ENCODE results near the gene PSMD9. TPM values are rescaled to one million over a fixed set of nuclear protein-coding genes. Genes with fewer than 3 reads are reported as not detected.
"Not testable (repeated sequence)": the region's sequence is repeated elsewhere in the genome, so short reads cannot be mapped to it uniquely, and the experiment has no call there.

PSMD9 gene
- total RNA-seq, result 29.0 and 40.1 TPM in 2 replicates

DNA sequence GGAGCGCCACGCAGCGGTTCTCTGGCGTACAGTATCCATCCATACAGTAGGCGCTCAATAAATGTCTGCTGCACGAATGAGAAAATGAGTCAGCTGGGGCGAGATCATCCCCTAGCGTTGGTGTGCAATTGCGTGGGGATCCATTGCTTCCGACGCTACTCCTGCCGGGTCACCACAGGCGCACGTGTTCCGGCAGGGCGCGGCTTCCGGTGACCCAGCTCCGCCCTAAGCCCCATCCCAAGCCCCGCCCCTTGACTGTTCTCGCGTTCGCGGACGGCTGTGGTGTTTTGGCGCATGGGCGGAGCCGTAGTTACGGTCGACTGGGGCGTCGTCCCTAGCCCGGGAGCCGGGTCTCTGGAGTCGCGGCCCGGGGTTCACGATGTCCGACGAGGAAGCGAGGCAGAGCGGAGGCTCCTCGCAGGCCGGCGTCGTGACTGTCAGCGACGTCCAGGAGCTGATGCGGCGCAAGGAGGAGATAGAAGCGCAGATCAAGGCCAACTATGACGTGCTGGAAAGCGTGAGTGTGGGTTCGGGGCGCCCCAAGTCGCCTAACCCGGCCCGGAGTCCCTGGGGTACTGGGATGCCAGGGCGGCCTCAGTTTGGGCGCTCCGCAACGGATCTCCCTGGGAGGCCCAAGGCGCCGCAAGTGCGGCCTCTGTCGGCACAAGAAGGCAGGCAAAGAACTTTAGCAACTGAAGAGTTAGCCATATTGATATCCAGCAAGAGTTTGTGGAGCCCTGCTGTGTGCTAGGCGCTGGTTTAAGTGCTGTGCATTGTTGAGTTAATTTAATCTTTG, at the start of gene PSMD9:
TSS of gene PSMD9 (plus strand) at position 313 of the 796 bp plus-strand sequence. CDS start at position 380, 67 bp downstream.
- DNase-seq (ENCODE audit: low read depth in 2 of 2), result peak; percentile 97 to 99

- peak; percentile 99 for DNase-seq (ENCODE audit: low read depth in 2 of 2)
Measured at GRCh38 chr12:121839106-121839992, 49.2 kb upstream of the PSMD9 start.

DNA sequence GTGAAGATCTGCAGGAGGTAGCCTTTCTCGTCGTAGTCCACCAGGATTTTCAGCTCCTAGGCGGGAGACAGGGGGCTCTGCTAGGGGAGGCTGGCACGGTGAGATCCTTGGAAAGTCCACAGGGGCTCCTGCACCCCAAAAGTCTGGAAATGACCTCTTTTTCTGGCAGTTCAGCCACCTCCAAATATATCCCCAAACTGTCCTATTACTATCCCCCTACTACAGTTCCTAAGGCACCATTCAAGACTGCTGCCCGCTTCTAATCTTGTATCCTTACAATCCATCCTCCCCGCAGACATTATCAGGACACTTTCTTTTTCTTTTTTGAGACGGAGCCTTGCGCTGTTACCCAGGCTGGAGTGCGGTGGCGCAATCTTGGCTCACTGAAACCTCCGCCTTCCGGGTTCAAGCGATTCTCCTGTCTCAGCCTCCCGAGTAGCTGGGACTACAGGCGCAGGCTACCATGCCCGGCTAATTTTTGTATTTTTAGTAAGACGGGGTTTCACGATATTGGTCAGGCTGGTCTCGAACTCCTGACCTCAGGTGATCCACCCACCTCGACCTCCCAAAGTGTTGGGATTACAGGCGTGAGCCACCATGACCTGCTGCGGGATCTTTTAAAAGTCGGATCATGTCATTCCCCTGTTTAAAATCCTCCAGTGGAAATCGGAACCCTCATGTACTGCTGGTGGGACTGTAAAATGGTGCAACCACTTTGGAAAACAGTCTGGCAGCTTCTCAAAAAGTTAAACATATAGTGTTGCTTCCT, 48.4 kb upstream of the PSMD9 start:
- DNase-seq (ENCODE audit: low read depth in 2 of 2), result no peak

GRCh38 chr12:121843236-121843982, 45.2 kb upstream of the PSMD9 start:
- DNase-seq (ENCODE audit: low read depth in 2 of 2), result no peak

DNA sequence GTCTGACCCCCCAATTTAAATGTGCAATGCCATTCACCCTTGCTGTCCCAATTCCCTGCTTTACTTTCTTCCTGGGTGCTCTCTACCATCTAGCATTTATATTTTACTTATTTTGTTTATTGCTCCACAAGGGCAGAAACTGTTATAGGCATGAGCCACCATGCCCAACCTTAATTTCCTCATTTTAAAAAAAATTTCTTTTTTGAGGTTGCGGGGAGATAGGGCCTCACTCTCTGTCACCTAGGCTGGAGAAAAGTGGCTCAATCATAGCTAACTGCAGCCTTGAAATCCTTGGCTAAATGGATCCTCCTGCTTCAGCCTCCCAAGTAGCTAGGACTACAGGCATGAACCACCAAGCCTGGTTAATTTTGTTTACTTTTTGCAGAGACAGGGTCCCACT, 42.9 kb upstream of the PSMD9 start:
- DNase-seq (ENCODE audit: low read depth in 2 of 2), result no peak

DNA sequence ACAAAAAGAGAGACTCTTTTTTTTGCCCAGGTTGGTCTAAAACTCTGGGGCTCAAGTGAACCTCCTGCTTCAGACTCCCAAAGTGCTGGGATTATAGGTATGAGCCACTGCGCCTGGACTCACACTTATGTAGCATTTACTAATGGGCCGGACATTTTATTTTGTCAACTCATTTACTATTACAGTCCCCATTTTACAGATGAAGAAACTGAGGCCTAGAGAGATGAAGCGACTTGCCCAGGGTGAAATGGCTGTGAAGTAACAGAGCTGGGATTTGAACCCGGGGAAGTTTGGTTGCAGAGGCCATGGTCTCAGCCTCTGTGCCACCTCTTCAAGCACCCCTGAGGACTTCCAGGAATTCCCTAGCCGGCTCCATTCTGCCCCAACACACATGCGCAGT, 39.4 kb upstream of the PSMD9 start:
- no peak for DNase-seq (ENCODE audit: low read depth in 2 of 2)

- DNase-seq (ENCODE audit: low read depth in 2 of 2), result no peak
Measured at GRCh38 chr12:121849665-121850064, 38.9 kb upstream of the PSMD9 start.

GRCh38 chr12:121852392-121852791, 36.2 kb upstream of the PSMD9 start:
- DNase-seq (ENCODE audit: low read depth in 2 of 2), result not testable (repeated sequence)

GRCh38 chr12:121857322-121858246, 31.0 kb upstream of the PSMD9 start:
- DNase-seq (ENCODE audit: low read depth in 2 of 2), result no peak

- DNase-seq (ENCODE audit: low read depth in 2 of 2), result no peak
Measured at GRCh38 chr12:121858318-121858661, 30.3 kb upstream of the PSMD9 start.

DNA sequence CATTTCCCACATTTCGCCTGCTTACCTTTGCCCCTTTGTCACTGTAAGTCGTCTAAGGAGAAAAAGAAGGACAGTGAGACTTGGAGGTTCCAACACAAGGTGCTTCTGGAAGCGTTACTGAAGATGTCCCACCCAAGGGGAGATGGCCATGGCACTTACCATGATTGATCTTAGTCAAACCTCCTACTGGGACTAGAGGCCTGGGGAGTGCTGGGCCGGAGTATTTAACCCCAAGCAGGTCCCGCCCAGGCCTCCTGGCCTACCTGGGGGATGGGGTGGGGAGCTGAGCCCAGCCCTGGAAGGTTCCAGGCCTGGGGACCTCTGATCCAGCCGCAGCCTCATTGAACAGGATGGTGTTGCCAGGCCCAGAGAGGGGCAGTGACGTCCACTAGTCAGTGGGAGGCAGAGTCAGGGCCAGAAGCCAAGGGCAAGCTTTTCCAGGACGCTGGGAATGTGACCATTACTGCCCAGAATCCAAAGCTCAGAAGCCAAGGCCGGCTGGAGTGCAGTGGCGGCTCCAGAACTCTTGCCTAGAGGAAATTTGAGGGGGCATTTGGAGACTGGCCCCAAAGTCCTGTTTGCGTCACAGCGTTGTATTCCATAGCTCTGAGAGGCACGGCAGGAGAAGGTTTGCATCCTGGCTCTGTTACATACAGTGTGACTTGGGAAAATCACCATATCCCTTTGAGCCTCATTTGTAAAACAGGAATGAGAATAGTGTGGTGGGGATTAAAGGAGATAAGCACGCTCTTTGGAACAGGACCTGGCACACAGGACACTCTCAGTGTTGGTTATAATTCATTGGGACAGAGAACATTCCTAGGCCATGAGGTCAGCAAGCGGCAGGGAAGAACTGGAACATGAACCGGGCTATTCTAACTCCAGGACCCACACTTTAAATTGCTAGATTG, 29.7 kb upstream of the PSMD9 start, which contains the start of gene HPD:
TSS of gene HPD (minus strand) at position 198 of the 911 bp plus-strand sequence. CDS start at position 162, 36 bp downstream.
- peak; percentile 39 to 48 for DNase-seq (ENCODE audit: low read depth in 2 of 2)

DNA sequence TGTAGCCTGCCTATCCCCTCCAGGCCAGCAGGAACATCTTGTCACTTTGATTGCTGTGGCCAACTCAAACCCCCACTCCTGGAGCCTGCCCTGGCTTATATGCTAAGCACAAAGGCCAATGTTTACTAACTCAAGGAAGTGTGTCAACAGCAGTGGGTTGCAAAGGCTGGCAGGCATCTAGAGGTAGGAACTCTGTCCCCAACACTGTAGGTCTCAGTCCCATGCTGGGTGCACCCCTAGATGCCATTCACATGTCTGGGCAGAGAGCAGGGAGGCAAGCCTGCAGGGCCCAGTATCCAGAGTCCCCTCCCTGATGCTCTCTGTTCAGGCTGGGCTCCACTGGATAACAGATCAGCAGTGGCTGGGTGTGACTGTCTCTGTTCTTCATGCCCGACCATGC, 28.3 kb upstream of the PSMD9 start:
- DNase-seq (ENCODE audit: low read depth in 2 of 2), result no peak

DNA sequence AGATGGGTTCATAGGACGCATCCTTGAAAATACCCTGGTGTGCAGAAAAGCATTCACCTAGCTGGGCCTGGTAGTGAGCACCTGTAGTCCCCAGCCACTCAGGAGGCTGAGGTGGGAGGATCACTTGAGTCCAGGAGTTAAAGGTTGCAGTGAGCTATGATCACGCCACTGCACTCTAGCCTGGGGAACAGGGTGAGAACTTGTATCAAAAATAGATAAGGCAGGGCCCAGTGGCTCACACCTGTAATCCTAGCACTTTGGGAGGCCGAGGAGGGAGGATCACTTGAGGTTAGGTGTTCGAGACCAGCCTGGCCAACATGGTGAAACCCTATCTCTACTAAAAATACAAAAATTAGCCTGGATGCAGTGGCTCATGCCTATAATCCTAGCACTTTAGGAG, 27.9 kb upstream of the PSMD9 start:
- DNase-seq (ENCODE audit: low read depth in 2 of 2), result not testable (repeated sequence)

- DNase-seq (ENCODE audit: low read depth in 2 of 2), result no peak
Measured at GRCh38 chr12:121861636-121862254, 26.8 kb upstream of the PSMD9 start.

DNA sequence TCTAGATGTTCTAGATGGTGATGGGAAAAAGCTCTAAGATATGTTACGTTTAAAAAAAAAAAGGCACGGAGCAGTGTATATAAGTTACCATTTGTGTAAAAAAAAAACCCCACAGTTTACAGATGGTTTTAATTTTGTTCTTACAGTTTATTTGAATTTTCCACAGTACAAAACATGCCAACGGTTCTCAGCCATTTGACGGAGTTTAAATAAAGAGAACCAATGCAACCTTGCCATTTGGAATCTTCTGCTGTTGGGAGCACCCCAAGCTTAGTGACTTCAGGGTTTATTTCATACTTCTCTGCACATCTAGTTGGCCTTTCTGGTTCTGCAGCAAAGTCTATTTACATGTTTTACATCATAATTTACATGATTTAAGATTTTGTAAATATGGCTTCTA, 22.3 kb upstream of the PSMD9 start:
- DNase-seq (ENCODE audit: low read depth in 2 of 2), result no peak

- not testable (repeated sequence) for DNase-seq (ENCODE audit: low read depth in 2 of 2)
Measured at GRCh38 chr12:121869229-121869628, 19.4 kb upstream of the PSMD9 start.

DNA sequence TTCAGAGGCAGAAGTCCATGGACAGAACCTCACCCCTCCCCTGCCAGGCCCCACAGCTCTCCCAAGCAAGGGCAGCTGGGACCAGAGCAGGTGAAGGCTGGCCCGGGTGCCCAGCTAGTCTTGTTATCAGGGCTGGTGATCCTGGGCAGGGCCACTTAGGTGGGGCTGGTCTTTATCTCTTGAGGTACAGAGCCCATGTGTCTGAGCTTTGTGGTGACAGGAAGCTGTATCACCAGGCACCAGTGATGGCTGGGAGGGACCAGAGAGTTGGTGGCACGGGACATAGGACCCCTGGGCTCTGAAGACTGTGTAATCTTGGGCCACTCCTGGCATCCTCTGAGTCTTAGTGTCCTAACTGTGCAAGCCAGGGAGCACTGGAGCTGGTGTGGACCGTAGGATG, 17.1 kb upstream of the PSMD9 start:
- no peak for DNase-seq (ENCODE audit: low read depth in 2 of 2)

DNA sequence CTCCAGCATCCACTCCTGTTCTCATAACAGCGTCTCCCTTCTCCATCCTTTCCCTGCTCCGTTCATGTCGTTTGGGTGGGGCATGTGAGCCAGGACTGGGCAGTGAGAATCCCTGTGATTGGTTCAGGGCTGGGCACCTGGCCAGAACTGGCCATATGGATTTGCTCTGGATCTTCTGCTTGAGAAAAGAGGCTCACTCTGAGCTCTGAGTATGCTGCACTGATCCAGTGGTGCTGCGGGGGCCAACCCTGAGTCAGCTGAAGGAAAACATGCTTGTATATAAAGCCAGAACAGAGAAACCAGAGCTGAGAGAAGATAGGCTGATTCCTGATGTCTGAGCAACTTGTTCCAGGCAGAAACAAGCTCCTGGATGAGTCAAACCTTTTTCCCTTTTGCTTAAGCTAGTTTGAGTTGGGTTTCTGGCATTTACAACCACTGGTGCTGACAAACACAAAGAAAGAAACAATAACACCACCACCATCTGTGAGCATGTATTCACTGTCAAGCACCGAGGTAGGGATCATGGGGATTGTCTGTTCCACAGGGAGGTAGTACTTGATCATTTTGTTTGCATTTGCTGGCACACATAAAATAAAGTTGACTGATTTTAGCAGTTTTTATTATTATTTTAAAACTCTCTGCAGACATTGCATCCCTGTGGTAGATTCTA, 15.9 kb upstream of the PSMD9 start:
- DNase-seq (ENCODE audit: low read depth in 2 of 2), result peak in 1 of 2 donors; percentile 59
